Nephron progenitor cell (in vitro differentiated cells): ENCODE measurements around the gene TEN1.

Experiments used
- DNase-seq: peaks from one replicate; pipeline ENCODE4 v3.0.0; 2021
- H3K27ac Mint-ChIP-seq: 2 replicates; pipeline ENCODE4 v1.8.0; 2021; ENCODE audit warnings: mild to moderate bottlenecking, moderate library complexity, mixed read lengths
- H3K27me3 Mint-ChIP-seq: 2 replicates; pipeline ENCODE4 v1.8.0; 2021; ENCODE audit warnings: mild to moderate bottlenecking, low read depth, mixed read lengths; ENCODE audit not compliant: poor library complexity
- H3K36me3 Mint-ChIP-seq: 2 replicates; pipeline ENCODE4 v1.8.0; 2021; ENCODE audit warnings: low read depth, mixed read lengths
- H3K4me1 Mint-ChIP-seq: 2 replicates; pipeline ENCODE4 v1.8.0; 2021; ENCODE audit warnings: mixed read lengths
- H3K4me3 Mint-ChIP-seq: 2 replicates; pipeline ENCODE4 v1.8.0; 2021; ENCODE audit warnings: mild to moderate bottlenecking, moderate library complexity, mixed read lengths
- H3K9me3 Mint-ChIP-seq: 2 replicates; pipeline ENCODE4 v1.8.0; 2021; ENCODE audit warnings: mild to moderate bottlenecking, moderate library complexity, mixed read lengths
- TF ChIP-seq, protein P1 (sequence below): fragments of 200-600 bp; sonication (generic); IDR thresholded peaks from 2 replicates; pipeline ENCODE4 v1.5.0; 2021; ENCODE audit warnings: antibody characterized with exemption

Gene TEN1

DNA sequence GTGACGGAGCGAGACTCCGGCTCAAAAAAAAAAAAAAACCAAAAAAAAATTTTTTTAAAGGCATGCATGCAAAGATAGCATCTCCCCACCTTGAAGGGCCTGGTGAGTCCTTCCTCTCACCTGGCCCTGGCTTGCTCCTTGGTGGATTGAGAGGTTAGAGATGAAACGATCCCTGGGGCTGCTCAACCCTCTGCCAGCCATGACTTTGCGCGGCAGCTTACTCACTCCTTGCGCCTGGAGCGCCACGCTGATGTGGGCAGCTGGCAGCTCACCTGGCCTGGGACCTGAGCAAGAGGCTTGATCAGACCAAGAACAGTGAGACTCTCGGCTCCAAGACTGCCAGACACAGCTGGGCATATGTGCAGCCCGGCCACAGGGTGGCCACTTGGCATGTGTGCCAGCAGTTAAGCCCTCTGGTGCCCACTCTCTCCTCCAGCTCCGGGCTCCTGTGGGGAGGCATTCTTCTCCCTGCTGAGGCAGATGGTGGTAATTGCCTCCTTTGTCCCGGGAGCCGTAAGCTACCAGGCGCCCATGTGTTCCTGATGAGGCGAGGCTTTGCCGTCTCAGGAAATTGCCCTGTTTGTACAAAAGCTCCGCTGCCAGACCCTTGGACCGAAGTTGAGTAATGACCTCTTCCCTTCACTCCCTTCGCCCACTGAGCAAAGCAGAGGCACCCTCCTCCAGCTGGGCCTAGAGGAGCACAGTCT is 53.2 kb downstream of the TEN1 start:
- Mint-ChIP-seq H3K36me3 (no peaks in the 10 kb centered on the region), H3K4me1 (peaks cover 48% of the 10 kb centered on the region), H3K27ac (no peak overlapping the region), H3K9me3 (peaks cover 6% of the 10 kb centered on the region), H3K4me3 (no peak overlapping the region), H3K27me3 (peaks cover 12% of the 10 kb centered on the region)
- DNase-seq = no peak
- TF ChIP-seq, protein P1, sequence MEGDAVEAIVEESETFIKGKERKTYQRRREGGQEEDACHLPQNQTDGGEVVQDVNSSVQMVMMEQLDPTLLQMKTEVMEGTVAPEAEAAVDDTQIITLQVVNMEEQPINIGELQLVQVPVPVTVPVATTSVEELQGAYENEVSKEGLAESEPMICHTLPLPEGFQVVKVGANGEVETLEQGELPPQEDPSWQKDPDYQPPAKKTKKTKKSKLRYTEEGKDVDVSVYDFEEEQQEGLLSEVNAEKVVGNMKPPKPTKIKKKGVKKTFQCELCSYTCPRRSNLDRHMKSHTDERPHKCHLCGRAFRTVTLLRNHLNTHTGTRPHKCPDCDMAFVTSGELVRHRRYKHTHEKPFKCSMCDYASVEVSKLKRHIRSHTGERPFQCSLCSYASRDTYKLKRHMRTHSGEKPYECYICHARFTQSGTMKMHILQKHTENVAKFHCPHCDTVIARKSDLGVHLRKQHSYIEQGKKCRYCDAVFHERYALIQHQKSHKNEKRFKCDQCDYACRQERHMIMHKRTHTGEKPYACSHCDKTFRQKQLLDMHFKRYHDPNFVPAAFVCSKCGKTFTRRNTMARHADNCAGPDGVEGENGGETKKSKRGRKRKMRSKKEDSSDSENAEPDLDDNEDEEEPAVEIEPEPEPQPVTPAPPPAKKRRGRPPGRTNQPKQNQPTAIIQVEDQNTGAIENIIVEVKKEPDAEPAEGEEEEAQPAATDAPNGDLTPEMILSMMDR = no peak

DNA sequence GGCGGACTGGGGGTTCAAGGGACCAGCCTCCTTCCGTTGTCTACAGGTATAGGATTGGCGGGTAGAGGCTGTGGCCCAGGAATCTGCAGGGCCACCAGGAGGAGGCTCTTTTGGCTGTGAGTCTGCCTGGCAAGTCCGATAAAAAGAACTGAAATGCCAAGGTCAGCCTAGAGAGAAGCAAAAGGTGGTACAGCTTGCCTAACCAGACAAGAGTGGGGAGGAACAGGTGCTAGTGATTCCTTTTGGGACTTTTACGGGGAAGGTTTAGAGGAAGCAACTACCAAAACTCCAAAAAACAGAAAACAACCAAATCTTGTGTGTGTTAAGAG is 53.7 kb downstream of the TEN1 start:
- TF ChIP-seq, protein P1 = no peak
- Mint-ChIP-seq H3K4me1 (peaks cover 49% of the 10 kb centered on the region), H3K27me3 (peaks cover 12% of the 10 kb centered on the region), H3K36me3 (no peaks in the 10 kb centered on the region), H3K27ac (no peak overlapping the region), H3K9me3 (peaks cover 6% of the 10 kb centered on the region), H3K4me3 (no peak overlapping the region)
- no peak for DNase-seq

DNA sequence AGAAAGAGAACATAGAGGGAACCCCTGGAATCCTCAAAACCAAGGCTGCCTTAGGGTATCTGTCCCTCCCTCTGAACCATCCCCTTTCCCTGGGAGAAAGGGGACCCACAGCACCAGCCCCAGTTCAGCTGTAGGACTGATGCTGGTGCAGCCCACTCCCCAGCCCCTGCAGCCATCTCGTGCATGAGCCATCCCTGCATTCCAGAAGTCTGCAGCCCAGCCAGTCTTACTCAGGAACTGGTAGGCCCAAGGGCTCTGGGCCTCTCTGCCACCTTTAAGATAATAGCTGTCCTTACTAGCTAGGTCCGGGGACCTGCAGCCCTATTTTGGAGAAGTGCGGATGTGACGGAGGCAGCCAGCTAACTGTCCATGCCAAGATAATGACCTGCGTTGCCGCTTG is 54.1 kb downstream of the TEN1 start:
- H3K4me3 Mint-ChIP-seq = no peak overlapping the region
- peaks cover 3% of the 10 kb centered on the region for H3K36me3 Mint-ChIP-seq
- H3K9me3 Mint-ChIP-seq = peaks cover 6% of the 10 kb centered on the region
- TF ChIP-seq, protein P1 = no peak
- H3K27ac Mint-ChIP-seq = peak overlapping the region; percentile 10
- H3K27me3 Mint-ChIP-seq = peaks cover 12% of the 10 kb centered on the region
- DNase-seq = no peak
- peaks cover 51% of the 10 kb centered on the region for H3K4me1 Mint-ChIP-seq

DNA sequence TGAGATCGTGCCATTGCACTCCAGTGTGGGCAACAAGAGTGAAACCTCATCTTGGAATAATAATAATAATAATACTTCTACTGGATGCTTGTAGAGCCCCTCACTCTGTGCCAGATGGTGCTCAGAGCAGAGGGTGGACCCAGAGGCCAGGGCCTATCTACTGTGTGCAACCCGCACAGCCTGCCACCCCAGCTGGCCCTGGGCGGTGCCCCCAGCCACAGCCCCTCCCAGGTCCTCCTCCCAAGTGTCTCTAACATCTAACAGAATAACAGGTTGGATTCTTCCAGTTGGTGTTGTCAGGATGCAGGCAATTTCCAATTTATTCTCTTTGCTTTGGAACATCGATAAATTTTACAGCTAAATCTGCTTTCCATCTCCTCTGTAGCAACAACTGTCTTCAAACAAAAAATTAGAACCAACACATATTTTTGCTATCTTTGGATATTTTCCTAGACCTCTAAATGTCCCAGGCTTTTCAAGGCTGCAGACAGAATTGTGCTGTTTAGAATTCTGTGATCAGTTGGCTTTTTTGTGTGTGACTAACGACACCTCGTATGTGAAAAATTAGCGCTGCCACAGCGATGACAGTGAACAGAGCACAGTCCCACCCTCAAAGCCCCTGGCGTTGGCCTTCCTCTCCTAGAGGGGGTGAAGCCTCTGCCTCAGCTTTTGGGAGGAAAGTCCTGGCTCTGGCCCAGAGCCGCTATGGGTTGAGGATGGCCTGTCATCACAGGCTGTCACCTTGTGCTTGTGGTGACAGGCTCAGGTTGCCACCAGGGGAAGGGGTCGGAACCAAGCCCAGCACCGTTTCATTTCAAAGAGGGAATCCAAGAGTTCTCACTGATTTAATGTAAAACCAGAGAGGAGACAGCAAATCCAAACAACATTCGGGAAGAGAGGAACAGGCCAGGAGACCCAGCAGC is 55.6 kb downstream of the TEN1 start:
- DNase-seq = no peak
- H3K27me3 Mint-ChIP-seq = peaks cover 12% of the 10 kb centered on the region
- no peak overlapping the region for H3K4me3 Mint-ChIP-seq
- peaks cover 51% of the 10 kb centered on the region for H3K4me1 Mint-ChIP-seq
- H3K27ac Mint-ChIP-seq = no peak overlapping the region
- TF ChIP-seq, protein P1 = no peak
- H3K9me3 Mint-ChIP-seq = peaks cover 6% of the 10 kb centered on the region
- peaks cover 18% of the 10 kb centered on the region for H3K36me3 Mint-ChIP-seq

DNA sequence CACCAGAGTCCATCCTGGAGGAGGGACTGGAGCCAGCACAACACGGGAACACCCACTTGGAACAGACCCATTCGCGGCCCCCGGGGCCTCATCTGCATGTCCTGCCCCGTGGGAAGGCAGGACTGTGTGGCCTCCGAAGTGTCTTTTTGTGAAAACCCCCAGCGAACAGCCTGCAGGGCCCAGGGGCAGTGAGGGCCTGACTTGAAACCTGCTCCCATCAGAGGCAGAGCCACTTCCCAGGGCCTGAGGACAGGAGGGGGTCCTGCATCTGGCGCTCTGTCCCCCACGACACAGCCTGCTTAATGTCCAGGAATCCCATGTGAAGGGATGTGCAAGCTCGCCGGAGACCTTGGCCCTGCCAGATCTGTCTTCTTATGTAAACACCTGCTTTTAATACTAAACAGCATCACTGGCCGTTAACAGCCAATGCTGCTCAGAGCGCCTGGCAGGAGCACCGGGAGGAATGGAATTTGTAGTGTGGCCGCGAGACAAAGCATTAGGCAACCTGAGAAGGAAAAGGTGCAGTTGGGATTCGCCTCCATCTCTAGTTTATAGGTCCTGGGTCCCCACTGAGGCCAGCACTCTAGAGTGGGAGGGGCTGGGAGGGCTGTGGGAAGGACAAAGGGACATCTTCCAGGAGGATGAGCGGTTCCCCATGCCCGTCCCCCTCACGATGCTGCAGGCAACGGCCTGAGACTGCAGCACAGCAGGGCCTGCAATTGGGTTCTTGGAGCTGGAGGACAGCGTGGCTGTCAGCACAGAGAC is 57.6 kb downstream of the TEN1 start:
- Mint-ChIP-seq H3K9me3 (peaks cover 6% of the 10 kb centered on the region), H3K4me1 (peaks cover 63% of the 10 kb centered on the region), H3K27ac (peak overlapping the region; percentile 83), H3K27me3 (peaks cover 9% of the 10 kb centered on the region), H3K36me3 (peaks cover 37% of the 10 kb centered on the region), H3K4me3 (peak overlapping the region; percentile 29)
- TF ChIP-seq, protein P1 = no peak
- no peak for DNase-seq
